Osteoblast (primary cell): ENCODE results near the gene VANGL2. TPM values are rescaled to one million over a fixed set of nuclear protein-coding genes. Genes with fewer than 3 reads are reported as not detected.

Experiments
- DNase-seq: peaks from one replicate; pipeline ENCODE4 v3.0.0; 2011; ENCODE audit warnings: low spot score, mixed read lengths; ENCODE audit not compliant: insufficient read length; ENCODE audit errors: missing footprints
- H2AFZ ChIP-seq: 2 replicates; pipeline ENCODE4 v1.6.0; 2011; ENCODE audit warnings: mild to moderate bottlenecking, low read length
- H3K27ac ChIP-seq: 2 replicates; pipeline ENCODE4 v1.5.1; 2011; ENCODE audit warnings: mild to moderate bottlenecking, low read depth, low read length, moderate library complexity
- H3K27me3 ChIP-seq: 2 replicates; pipeline ENCODE4 v1.6.0; 2012; ENCODE audit warnings: mild to moderate bottlenecking, control low read depth, inconsistent platforms, low read length, moderate library complexity; ENCODE audit not compliant: insufficient read depth
- H3K36me3 ChIP-seq: 2 replicates; pipeline ENCODE4 v1.5.1; 2011; ENCODE audit warnings: mild to moderate bottlenecking, low read length, control low read depth, moderate library complexity; ENCODE audit not compliant: insufficient read depth
- H3K4me1 ChIP-seq: 2 replicates; pipeline ENCODE4 v1.5.1; 2011; ENCODE audit warnings: mild to moderate bottlenecking, low read length, control low read depth, moderate library complexity; ENCODE audit not compliant: insufficient read depth
- H3K4me2 ChIP-seq: 2 replicates; pipeline ENCODE4 v1.6.0; 2011; ENCODE audit warnings: mild to moderate bottlenecking, low read length; ENCODE audit not compliant: insufficient read depth
- H3K4me3 ChIP-seq: fragments of 200-600 bp; sonication (generic); 3 replicates; pipeline ENCODE4 v1.5.1; 2012; ENCODE audit warnings: mild to moderate bottlenecking, low read length, inconsistent platforms; ENCODE audit not compliant: insufficient read depth
- H3K79me2 ChIP-seq: 2 replicates; pipeline ENCODE4 v1.6.0; 2012; ENCODE audit warnings: mild to moderate bottlenecking, low read length, control low read depth, inconsistent platforms; ENCODE audit not compliant: insufficient read depth
- H3K9me3 ChIP-seq: 2 replicates; pipeline ENCODE4 v1.5.1; 2011; ENCODE audit warnings: low read depth, low read length, control low read depth
- H4K20me1 ChIP-seq: 2 replicates; pipeline ENCODE4 v1.6.0; 2012; ENCODE audit warnings: mild to moderate bottlenecking, low read length, control low read depth; ENCODE audit not compliant: insufficient read depth
- total RNA-seq: library from RNA; depleted of rRNA; stranded (reverse); fragments of >200 nt; gene quantifications from 2 replicates; pipeline ENCODE4 v1.2.3, GENCODE V29; 2012
- TF ChIP-seq, protein P1 (sequence below): IDR thresholded peaks from 2 replicates; pipeline ENCODE4 v1.5.1; 2011; ENCODE audit warnings: mild to moderate bottlenecking, low read depth, low read length, moderate library complexity; ENCODE audit errors: extremely low read depth

Gene VANGL2
- total RNA-seq, 1 donor = not detected

DNA sequence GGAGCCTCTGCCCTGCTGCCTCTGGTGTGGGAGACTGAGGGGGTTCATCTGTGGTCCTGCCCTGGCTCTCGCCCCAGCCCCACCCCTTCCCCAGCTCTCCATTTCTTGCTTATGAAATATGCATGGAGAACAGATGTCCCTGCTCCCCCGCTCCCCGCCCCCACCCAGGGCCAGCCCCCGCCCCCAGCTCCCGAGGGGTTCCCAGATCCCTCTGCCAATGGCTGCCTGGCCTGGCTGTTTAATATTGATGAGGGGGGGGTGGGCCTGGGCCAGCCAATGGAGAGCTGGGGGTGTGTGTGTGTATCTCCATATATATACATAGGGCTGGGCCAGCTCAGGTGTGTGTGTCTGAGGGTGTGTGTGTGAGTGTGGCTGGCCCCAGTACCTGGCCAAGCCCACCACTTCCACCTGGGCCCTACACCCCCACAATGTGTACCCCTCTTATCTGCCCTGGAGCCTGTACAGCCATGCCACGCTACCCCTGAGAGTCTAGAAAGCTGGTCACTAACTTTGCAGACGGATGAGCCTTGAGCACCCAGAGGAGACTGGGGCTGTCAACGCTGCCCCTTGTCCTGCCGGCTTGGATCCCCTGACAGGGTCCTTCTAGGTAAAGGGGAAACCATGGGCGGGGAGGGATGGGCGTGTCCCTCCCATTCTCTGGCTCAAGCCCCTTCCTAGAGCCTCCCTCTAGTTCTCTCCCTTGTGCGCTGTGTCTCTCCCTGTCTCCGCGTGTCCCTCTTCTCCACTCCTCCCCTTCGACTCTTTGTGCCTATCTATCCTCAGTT lies 33.4 kb upstream of the VANGL2 start, which contains the start of gene NHLH1:
NHLH1 (plus strand) TSS at position 341 of the 785 bp plus-strand sequence. CDS start 3,661 bp downstream, outside the sequence.
- no peaks in the 10 kb centered on the region for H3K9me3 ChIP-seq
- no peaks in the 10 kb centered on the region for H3K27me3 ChIP-seq
- H3K27ac ChIP-seq = no peak within 1 kb of the TSS
- TF ChIP-seq, protein P1, sequence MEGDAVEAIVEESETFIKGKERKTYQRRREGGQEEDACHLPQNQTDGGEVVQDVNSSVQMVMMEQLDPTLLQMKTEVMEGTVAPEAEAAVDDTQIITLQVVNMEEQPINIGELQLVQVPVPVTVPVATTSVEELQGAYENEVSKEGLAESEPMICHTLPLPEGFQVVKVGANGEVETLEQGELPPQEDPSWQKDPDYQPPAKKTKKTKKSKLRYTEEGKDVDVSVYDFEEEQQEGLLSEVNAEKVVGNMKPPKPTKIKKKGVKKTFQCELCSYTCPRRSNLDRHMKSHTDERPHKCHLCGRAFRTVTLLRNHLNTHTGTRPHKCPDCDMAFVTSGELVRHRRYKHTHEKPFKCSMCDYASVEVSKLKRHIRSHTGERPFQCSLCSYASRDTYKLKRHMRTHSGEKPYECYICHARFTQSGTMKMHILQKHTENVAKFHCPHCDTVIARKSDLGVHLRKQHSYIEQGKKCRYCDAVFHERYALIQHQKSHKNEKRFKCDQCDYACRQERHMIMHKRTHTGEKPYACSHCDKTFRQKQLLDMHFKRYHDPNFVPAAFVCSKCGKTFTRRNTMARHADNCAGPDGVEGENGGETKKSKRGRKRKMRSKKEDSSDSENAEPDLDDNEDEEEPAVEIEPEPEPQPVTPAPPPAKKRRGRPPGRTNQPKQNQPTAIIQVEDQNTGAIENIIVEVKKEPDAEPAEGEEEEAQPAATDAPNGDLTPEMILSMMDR = no peak
- H4K20me1 ChIP-seq = no peaks in the 10 kb centered on the region
- H3K36me3 ChIP-seq = no peaks in the 10 kb centered on the region
- no peaks in the 10 kb centered on the region for H3K4me1 ChIP-seq
- H3K4me3 ChIP-seq = no peak within 1 kb of the TSS
- no peak within 1 kb of the TSS for H2AFZ ChIP-seq
- H3K79me2 ChIP-seq = no peaks in the 10 kb centered on the region
- no peak within 1 kb of the TSS for H3K4me2 ChIP-seq
- no peak for DNase-seq

DNA sequence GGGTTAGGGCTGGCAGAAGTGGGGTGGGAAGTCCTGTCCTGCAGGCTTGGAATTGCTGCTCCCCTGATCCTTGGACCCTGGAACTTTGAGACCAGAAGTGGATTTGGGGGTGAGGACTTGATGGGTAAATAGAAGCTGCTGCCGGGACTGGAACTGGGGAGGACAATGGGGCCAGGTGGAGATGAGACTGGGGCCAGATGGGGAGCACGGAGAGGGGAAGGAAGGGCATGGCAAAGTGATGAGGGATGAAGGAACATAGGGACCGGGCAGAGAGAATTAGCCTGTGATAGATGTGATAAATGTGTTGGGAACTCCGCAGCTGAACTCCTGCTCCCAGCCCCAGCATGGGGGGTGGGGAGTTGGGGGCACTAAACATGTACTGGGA lies 32.9 kb upstream of the VANGL2 start:
- H3K4me3 ChIP-seq = no peak overlapping the region
- H3K4me2 ChIP-seq = no peak overlapping the region
- no peak overlapping the region for H2AFZ ChIP-seq
- no peak overlapping the region for H3K27ac ChIP-seq
- no peaks in the 10 kb centered on the region for H3K79me2 ChIP-seq
- no peaks in the 10 kb centered on the region for H3K4me1 ChIP-seq
- TF ChIP-seq, protein P1 = no peak
- H3K36me3 ChIP-seq = no peaks in the 10 kb centered on the region
- H3K9me3 ChIP-seq = no peaks in the 10 kb centered on the region
- no peaks in the 10 kb centered on the region for H3K27me3 ChIP-seq
- no peaks in the 10 kb centered on the region for H4K20me1 ChIP-seq
- no peak for DNase-seq

DNA sequence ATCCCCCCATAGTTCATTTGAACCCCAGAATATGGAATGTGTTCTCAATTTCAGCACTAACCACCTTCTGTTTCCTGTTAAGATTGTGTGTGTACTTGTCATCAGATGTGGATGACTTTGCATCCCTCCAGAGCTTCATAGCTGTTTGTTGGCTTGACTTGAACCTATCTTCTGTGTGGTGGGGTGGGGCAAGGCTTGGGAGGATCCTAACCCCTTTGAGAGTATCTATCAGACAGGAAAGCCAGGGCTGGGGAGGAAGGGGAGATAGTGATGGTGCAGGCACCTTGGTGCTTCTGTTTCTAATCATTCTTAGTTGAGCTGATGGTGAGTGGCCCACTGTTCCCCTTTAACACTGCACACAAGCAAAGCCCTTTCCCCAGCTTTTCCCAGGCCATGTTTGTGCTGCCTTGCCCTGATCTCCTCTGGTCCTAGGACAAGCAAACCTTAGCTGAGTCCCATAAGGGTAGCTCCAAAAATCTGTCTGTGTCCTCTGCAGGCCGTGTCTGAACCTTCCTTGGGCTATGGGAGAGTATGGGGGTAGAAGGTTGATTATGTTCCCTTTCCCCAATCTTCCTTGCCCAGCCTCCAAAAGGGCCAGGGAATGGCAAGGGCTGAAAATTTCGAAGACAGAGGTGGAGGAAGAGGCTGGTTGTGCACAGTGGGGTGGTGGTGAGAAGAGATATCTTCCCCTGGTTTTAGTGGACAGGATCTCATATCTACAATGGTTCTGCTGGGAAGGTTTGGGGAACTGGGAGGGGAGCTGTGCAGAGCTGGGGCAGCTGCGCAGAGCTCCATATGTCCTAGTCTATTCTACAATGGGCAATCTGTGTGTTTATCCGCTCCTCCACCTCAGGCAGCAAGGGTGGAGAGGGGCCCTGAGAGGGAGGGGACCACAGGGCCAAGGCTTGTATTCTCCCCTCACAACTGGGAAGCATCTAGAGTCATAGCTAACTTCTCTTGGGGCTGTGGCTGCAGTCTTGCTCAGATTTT lies 32.1 kb upstream of the VANGL2 start:
- TF ChIP-seq, protein P1 = no peak
- no peaks in the 10 kb centered on the region for H3K79me2 ChIP-seq
- DNase-seq = no peak
- no peak overlapping the region for H3K27ac ChIP-seq
- no peak overlapping the region for H2AFZ ChIP-seq
- no peaks in the 10 kb centered on the region for H3K9me3 ChIP-seq
- no peak overlapping the region for H3K4me3 ChIP-seq
- H3K4me2 ChIP-seq = no peak overlapping the region
- H3K36me3 ChIP-seq = no peaks in the 10 kb centered on the region
- H3K4me1 ChIP-seq = no peaks in the 10 kb centered on the region
- H4K20me1 ChIP-seq = no peaks in the 10 kb centered on the region
- H3K27me3 ChIP-seq = no peaks in the 10 kb centered on the region

DNA sequence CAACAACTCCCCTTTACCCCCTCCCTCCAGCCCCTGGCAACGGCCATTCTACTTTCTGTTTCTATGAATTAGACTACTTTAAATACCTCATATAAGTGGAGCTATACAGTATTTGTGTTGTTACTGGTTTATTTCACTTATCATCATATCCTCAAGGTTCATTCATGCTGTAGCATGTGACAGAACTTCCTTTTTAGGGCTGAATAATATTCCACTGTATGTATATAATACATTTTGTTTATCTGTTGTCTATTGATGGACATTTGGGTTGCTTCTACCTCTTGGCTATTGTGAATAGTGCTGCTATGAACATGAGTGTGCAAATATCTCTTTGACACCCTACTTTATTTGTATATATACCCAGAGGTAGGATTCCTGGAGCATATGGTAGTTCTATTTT lies 31.3 kb upstream of the VANGL2 start:
- Histone ChIP-seq H4K20me1 (no peaks in the 10 kb centered on the region), H3K9me3 (no peaks in the 10 kb centered on the region), H3K4me1 (no peaks in the 10 kb centered on the region), H2AFZ (no peak overlapping the region), H3K4me3 (no peak overlapping the region), H3K27me3 (no peaks in the 10 kb centered on the region), H3K36me3 (no peaks in the 10 kb centered on the region), H3K4me2 (no peak overlapping the region), H3K79me2 (no peaks in the 10 kb centered on the region), H3K27ac (no peak overlapping the region)
- DNase-seq = no peak
- TF ChIP-seq, protein P1 = no peak
